K562 (cell line): ENCODE results near the gene CKAP5. TPM values are rescaled to one million over a fixed set of nuclear protein-coding genes. Genes with fewer than 3 reads are reported as not detected.

Experiments
- ATAC-seq: fragments of 200-7000 bp; cut with Tn5 transposase; 3 replicates; pipeline ENCODE4 v1.9.1; 2020; ENCODE audit warnings: moderate library complexity
- BruUV-seq: library from RNA; stranded (reverse); fragments of 400-500 nt; replicated peaks from 2 replicates; lab custom pipeline; 2021; lab: Mats Ljungman, UMichigan
- CTCF ChIA-PET: fragments of 300-600 bp; formaldehyde crosslinking; extraction: SDS; loops from one replicate; lab custom pipeline; 2021; ENCODE audit warnings: low intra/inter-chr PET ratio; lab: Yijun Ruan, JAX
- POLR2A ChIA-PET: fragments of 300-600, 350-650 bp; sonication (Branson Sonifier 250); formaldehyde crosslinking; extraction: SDS; loops from one replicate; lab custom pipeline; 2021; ENCODE audit warnings: antibody characterized with exemption, inconsistent platforms; lab: Yijun Ruan, JAX
- DNase-seq, 4 experiments: peaks; one replicate each; pipeline versions ENCODE4 v3.0.0 to v3.0.0-alpha.2; 2011 to 2018; ENCODE audit warnings: low spot score in 3 of 4, mixed read lengths in 3 of 4; ENCODE audit errors: extremely low read depth in 1 of 4
- FAIRE-seq: peaks from 2 replicates; lab custom pipeline; 2011; peaks lifted over from hg19 to GRCh38; lab: Jason Lieb, UNC
- H2AFZ ChIP-seq: 2 replicates; pipeline ENCODE4 v1.6.0; 2011; ENCODE audit warnings: low read depth, low read length, control low read depth, inconsistent platforms
- H3K27ac ChIP-seq: fragments of 200-600 bp; 3 replicates; pipeline ENCODE4 v1.8.0; 2011; ENCODE audit warnings: low read depth, mild to moderate bottlenecking, control low read depth, inconsistent platforms, low read length, moderate library complexity, mixed read lengths; ENCODE audit errors: extremely low read depth
- H3K27me3 ChIP-seq, 2 experiments: fragments of 300-600 bp in 1 of 2; 2 replicates in 1 of 2; 3 replicates in 1 of 2; pipeline versions ENCODE4 v1.6.0 to v1.8.0; 2011; ENCODE audit warnings: inconsistent platforms in 2 of 2, low read length in 2 of 2, mild to moderate bottlenecking in 1 of 2, mixed read lengths in 1 of 2, moderate library complexity in 1 of 2; ENCODE audit not compliant: control insufficient read depth in 2 of 2, insufficient read depth in 2 of 2
- H3K36me3 ChIP-seq: fragments of 300-600 bp; 3 replicates; pipeline ENCODE4 v1.8.0; 2011; ENCODE audit warnings: mild to moderate bottlenecking, low read length, inconsistent platforms; ENCODE audit not compliant: control insufficient read depth, insufficient read depth
- H3K4me1 ChIP-seq, 2 experiments: fragments of 200-600 bp in 1 of 2; replicated peaks in 1 of 2; 2 replicates in 1 of 2; 3 replicates in 1 of 2; pipeline versions ENCODE4 v1.5.1 to v1.8.0; 2011; ENCODE audit warnings: inconsistent platforms in 2 of 2, low read length in 2 of 2, mild to moderate bottlenecking in 1 of 2, mixed read lengths in 1 of 2, moderate library complexity in 1 of 2; ENCODE audit not compliant: control insufficient read depth in 2 of 2, insufficient read depth in 2 of 2
- H3K4me2 ChIP-seq: 2 replicates; pipeline ENCODE4 v1.6.1; 2011; ENCODE audit warnings: low read length, control low read depth, inconsistent platforms, mixed read lengths; ENCODE audit not compliant: insufficient read depth
- H3K4me3 ChIP-seq: fragments of 200-600 bp; sonication (generic), shearing (Covaris generic); 2 replicates; pipeline ENCODE4 v1.5.1; 2016; ENCODE audit warnings: control low read depth, inconsistent platforms
- H3K79me2 ChIP-seq: fragments of 200-600 bp; 3 replicates; pipeline ENCODE4 v1.8.0; 2011; ENCODE audit warnings: low read length, inconsistent platforms; ENCODE audit not compliant: control insufficient read depth, insufficient read depth
- H3K9ac ChIP-seq, 2 experiments: 2 replicates each; pipeline versions ENCODE4 v1.6.0 to v1.6.1; 2011; ENCODE audit warnings: low read depth in 2 of 2, low read length in 2 of 2, control low read depth in 1 of 2, inconsistent platforms in 1 of 2, mild to moderate bottlenecking in 1 of 2, mixed read lengths in 1 of 2; ENCODE audit not compliant: insufficient read depth in 1 of 2
- H3K9me1 ChIP-seq: one replicate; pipeline ENCODE4 v1.6.0; 2011; ENCODE audit warnings: inconsistent platforms, mild to moderate bottlenecking, low read length, moderate library complexity; ENCODE audit not compliant: control insufficient read depth, insufficient read depth
- H3K9me3 ChIP-seq: replicated peaks from 2 replicates; pipeline ENCODE4 v1.5.1; 2011; ENCODE audit warnings: low read depth, low read length, inconsistent platforms; ENCODE audit not compliant: control insufficient read depth, insufficient read depth
- H4K20me1 ChIP-seq: replicated peaks from 2 replicates; pipeline ENCODE4 v1.6.1; 2011; ENCODE audit warnings: low read length, inconsistent platforms, mixed read lengths; ENCODE audit not compliant: control insufficient read depth, insufficient read depth
- CBFA2T3 ChIP-seq: fragments of 450-650 bp; IDR thresholded peaks from 2 replicates; pipeline ENCODE4 v1.6.1; 2017
- CBX8 ChIP-seq: fragments of 200-600 bp; sonication (generic); IDR thresholded peaks from 2 replicates; pipeline ENCODE4 v1.6.1; 2012; ENCODE audit warnings: borderline replicate concordance, mixed run types, low read depth, mild to moderate bottlenecking, moderate library complexity, mixed read lengths, low read length, control low read depth, inconsistent platforms; ENCODE audit not compliant: poor library complexity, severe bottlenecking; ENCODE audit errors: extremely low read depth
- JUND ChIP-seq, 2 experiments: IDR thresholded peaks; 2 replicates in 1 of 2; 3 replicates in 1 of 2; pipeline ENCODE4 v1.6.1; 2011; ENCODE audit warnings: borderline replicate concordance in 2 of 2, low read depth in 2 of 2, low read length in 2 of 2, improper control_type of control experiment in 1 of 2, missing biosample characterization in 1 of 2, missing genetic modification characterization in 1 of 2, missing genetic modification reagents in 1 of 2
- NFIC ChIP-seq: fragments of 450-650 bp; IDR thresholded peaks from 2 replicates; pipeline ENCODE4 v1.6.1; 2017; ENCODE audit warnings: mild to moderate bottlenecking, inconsistent platforms
- SMAD4 ChIP-seq: fragments of 250-450 bp; sonication (Bioruptor Pico); conservative IDR thresholded peaks from 2 replicates; pipeline ENCODE4 v1.8.0; 2021; ENCODE audit warnings: inconsistent platforms, mild to moderate bottlenecking, moderate library complexity
- WGBS: fragments of 100-300 bp; shearing (Covaris generic); methylation state at CpG from one replicate; pipeline ENCODE4 v1.1.6; 2016; ENCODE audit warnings: low coverage, mixed read lengths; ENCODE audit not compliant: insufficient coverage; ENCODE audit errors: missing lambda C conversion rate; 5-methylcytosine and 5-hydroxymethylcytosine counted together
- in situ Hi-C: fragments of 300-500 bp; cut with MboI; formaldehyde crosslinking; loops from 4 replicates; pipeline ENCODE4 v1.15.0; 2018; ENCODE audit warnings: inconsistent platforms, mixed read lengths
- intact Hi-C: fragments of 100-400 bp; cut with micrococcal nuclease; formaldehyde crosslinking; loops from 2 replicates; pipeline ENCODE4 v1.14.2; 2022
- polyA plus RNA-seq, 8 experiments: library from polyadenylated mRNA; depleted of rRNA in 4 of 8; stranded (reverse) in 5 of 8; unstranded in 3 of 8; fragments of >200 nt; fragmentation: Nextera tagmentation in 2 of 8; fragmentation: Illumina TruSeq in 1 of 8; extraction: Ambion mirVana in 2 of 8; extraction: Trizol in 1 of 8; gene quantifications; 2 replicates each; pipeline versions ENCODE4 v1.2.1 to v1.2.3, GENCODE V29; 2011 to 2014; ENCODE audit warnings: inconsistent platforms in 1 of 8, missing spikeins in 1 of 8
- total RNA-seq, 7 experiments: library from RNA; depleted of rRNA in 6 of 7; stranded (reverse); fragments of >200 nt in 6 of 7; fragmentation: Illumina TruSeq in 2 of 7; extraction: Trizol in 2 of 7; gene quantifications; 2 replicates each; pipeline versions ENCODE4 v1.2.1 to v1.2.3, GENCODE V29; 2011 to 2021; ENCODE audit warnings: low replicate concordance in 1 of 7
- TF ChIP-seq, protein P1 (sequence below): sonication (generic); formaldehyde crosslinking; IDR thresholded peaks from 2 replicates; pipeline ENCODE4 v1.8.1; 2022; ENCODE audit warnings: missing genetic modification reagents
- TF ChIP-seq, protein P2 (sequence below): sonication (generic); formaldehyde crosslinking; IDR thresholded peaks from 2 replicates; pipeline ENCODE4 v1.9.0; 2022; ENCODE audit warnings: mild to moderate bottlenecking, missing genetic modification reagents
- TF ChIP-seq, protein P3 (sequence below): fragments of 450-650 bp; IDR thresholded peaks from 2 replicates; pipeline ENCODE4 v1.6.1; 2016
- TF ChIP-seq, protein P4 (sequence below): fragments of 450-650 bp; IDR thresholded peaks from 2 replicates; pipeline ENCODE4 v1.6.1; 2014; ENCODE audit warnings: low read depth, mild to moderate bottlenecking, moderate library complexity, borderline replicate concordance
- TF ChIP-seq, protein P5 (sequence below): fragments of 450-650 bp; IDR thresholded peaks from 2 replicates; pipeline ENCODE4 v1.7.1; 2018; ENCODE audit warnings: mild to moderate bottlenecking, low read depth; ENCODE audit not compliant: partially characterized antibody
- TF ChIP-seq, protein P6 (sequence below): fragments of 450-650 bp; IDR thresholded peaks from 2 replicates; pipeline ENCODE4 v1.6.1; 2016; ENCODE audit warnings: missing biosample characterization, missing genetic modification characterization

CKAP5 gene
- total and polyA plus RNA-seq, 9 of the 15 experiments (the other 6 are each of a cell fraction or from before 2014, with no cell fraction given) = 60.1 to 239 (median 139) TPM

DNA sequence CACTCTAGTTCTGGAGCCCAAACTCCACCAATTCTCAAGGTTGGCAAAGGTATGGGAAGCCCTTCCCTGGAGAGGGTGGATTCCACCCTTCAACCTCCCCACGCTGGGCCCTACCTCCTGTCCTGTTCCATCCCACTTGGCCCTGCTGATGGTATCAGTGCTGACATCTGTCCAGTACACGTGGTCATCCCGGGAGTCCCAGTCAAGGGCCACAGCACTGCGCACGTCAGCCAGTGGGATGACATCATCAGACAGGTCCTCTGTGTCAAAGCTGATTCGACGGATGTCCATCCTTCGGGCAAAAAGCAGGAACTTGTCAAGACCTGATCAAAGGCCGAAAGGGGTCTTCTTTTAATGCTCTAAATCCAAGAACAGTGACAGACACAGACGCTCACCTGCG lies 40.1 kb upstream of the CKAP5 start:
- peak; percentile 76 for FAIRE-seq
- Histone ChIP-seq H3K4me2 (peak overlapping the region; percentile 39), H3K79me2 (no peaks in the 10 kb centered on the region), H2AFZ (peak overlapping the region; percentile 52), H3K27ac (no peak overlapping the region), H3K4me1 (peaks cover 0 to 11% of the 10 kb centered on the region in 2 experiments; a peak in 3 of 5 replicates), H3K36me3 (no peaks in the 10 kb centered on the region), H3K9ac (0 out of 4 replicates have a peak overlapping the region, but pooled peaks of 1 of the 2 experiments have one; percentile 3), H3K4me3 (no peak overlapping the region), H3K9me3 (no peaks in the 10 kb centered on the region), H3K27me3 (peaks cover 20 to 45% of the 10 kb centered on the region in 2 experiments), H3K9me1 (no peaks in the 10 kb centered on the region), H4K20me1 (no peaks in the 10 kb centered on the region)
- peak; percentile 53 to 79 (median 74) for DNase-seq
- POLR2A ChIA-PET = no interaction called here
- WGBS = 8% methylated on average over 11 of the region's 11 CpGs
- intact Hi-C loops = loop anchor here (5.0 to 10.0 kb wide), 3 partner anchors 216 to 569 kb away; partner anchors contain the start of gene MYBPC3
- no TSS peak for BruUV-seq
- in situ Hi-C loops = loop anchor here (5.0 to 10.0 kb wide), 2 partner anchors 276 to 469 kb away; partner anchors contain the start of gene MYBPC3
- CTCF ChIA-PET = no interaction called here
- ATAC-seq = peak; percentile 83
- TF ChIP-seq, protein P1, sequence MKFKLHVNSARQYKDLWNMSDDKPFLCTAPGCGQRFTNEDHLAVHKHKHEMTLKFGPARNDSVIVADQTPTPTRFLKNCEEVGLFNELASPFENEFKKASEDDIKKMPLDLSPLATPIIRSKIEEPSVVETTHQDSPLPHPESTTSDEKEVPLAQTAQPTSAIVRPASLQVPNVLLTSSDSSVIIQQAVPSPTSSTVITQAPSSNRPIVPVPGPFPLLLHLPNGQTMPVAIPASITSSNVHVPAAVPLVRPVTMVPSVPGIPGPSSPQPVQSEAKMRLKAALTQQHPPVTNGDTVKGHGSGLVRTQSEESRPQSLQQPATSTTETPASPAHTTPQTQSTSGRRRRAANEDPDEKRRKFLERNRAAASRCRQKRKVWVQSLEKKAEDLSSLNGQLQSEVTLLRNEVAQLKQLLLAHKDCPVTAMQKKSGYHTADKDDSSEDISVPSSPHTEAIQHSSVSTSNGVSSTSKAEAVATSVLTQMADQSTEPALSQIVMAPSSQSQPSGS (CRISPR knock-in tag) = peak; percentile 39; the same call in 1 of the 2 replicates
- TF ChIP-seq, protein P2, sequence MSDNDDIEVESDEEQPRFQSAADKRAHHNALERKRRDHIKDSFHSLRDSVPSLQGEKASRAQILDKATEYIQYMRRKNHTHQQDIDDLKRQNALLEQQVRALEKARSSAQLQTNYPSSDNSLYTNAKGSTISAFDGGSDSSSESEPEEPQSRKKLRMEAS (CRISPR knock-in tag) = peak; percentile 73
- TF ChIP-seq CBFA2T3 = peak; percentile 22; the same call in 1 of the 2 replicates
- TF ChIP-seq, protein P3, sequence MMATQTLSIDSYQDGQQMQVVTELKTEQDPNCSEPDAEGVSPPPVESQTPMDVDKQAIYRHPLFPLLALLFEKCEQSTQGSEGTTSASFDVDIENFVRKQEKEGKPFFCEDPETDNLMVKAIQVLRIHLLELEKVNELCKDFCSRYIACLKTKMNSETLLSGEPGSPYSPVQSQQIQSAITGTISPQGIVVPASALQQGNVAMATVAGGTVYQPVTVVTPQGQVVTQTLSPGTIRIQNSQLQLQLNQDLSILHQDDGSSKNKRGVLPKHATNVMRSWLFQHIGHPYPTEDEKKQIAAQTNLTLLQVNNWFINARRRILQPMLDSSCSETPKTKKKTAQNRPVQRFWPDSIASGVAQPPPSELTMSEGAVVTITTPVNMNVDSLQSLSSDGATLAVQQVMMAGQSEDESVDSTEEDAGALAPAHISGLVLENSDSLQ = peak; percentile 86
- TF ChIP-seq CBX8 = no peak
- TF ChIP-seq JUND (IDR thresholded peaks at IDR 0.05; ENCODE audit: borderline replicate concordance, low read depth, low read length) = peak; percentile 94
- peak; percentile 95 for TF ChIP-seq JUND (tag; IDR thresholded peaks at IDR 0.05; ENCODE audit: borderline replicate concordance, low read depth, low read length)
- TF ChIP-seq, protein P4, sequence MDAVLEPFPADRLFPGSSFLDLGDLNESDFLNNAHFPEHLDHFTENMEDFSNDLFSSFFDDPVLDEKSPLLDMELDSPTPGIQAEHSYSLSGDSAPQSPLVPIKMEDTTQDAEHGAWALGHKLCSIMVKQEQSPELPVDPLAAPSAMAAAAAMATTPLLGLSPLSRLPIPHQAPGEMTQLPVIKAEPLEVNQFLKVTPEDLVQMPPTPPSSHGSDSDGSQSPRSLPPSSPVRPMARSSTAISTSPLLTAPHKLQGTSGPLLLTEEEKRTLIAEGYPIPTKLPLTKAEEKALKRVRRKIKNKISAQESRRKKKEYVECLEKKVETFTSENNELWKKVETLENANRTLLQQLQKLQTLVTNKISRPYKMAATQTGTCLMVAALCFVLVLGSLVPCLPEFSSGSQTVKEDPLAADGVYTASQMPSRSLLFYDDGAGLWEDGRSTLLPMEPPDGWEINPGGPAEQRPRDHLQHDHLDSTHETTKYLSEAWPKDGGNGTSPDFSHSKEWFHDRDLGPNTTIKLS = 0 out of 2 replicates have a peak, but pooled peaks have one; percentile 42
- TF ChIP-seq, protein P5, sequence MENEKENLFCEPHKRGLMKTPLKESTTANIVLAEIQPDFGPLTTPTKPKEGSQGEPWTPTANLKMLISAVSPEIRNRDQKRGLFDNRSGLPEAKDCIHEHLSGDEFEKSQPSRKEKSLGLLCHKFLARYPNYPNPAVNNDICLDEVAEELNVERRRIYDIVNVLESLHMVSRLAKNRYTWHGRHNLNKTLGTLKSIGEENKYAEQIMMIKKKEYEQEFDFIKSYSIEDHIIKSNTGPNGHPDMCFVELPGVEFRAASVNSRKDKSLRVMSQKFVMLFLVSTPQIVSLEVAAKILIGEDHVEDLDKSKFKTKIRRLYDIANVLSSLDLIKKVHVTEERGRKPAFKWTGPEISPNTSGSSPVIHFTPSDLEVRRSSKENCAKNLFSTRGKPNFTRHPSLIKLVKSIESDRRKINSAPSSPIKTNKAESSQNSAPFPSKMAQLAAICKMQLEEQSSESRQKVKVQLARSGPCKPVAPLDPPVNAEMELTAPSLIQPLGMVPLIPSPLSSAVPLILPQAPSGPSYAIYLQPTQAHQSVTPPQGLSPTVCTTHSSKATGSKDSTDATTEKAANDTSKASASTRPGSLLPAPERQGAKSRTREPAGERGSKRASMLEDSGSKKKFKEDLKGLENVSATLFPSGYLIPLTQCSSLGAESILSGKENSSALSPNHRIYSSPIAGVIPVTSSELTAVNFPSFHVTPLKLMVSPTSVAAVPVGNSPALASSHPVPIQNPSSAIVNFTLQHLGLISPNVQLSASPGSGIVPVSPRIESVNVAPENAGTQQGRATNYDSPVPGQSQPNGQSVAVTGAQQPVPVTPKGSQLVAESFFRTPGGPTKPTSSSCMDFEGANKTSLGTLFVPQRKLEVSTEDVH = peak; percentile 26
- TF ChIP-seq SMAD4 (CRISPR knock-in tag) = 0 out of 2 replicates have a peak, but pooled peaks have one; percentile 21
- TF ChIP-seq, protein P6, sequence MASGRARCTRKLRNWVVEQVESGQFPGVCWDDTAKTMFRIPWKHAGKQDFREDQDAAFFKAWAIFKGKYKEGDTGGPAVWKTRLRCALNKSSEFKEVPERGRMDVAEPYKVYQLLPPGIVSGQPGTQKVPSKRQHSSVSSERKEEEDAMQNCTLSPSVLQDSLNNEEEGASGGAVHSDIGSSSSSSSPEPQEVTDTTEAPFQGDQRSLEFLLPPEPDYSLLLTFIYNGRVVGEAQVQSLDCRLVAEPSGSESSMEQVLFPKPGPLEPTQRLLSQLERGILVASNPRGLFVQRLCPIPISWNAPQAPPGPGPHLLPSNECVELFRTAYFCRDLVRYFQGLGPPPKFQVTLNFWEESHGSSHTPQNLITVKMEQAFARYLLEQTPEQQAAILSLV (tag) = no peak
- TF ChIP-seq NFIC = no peak
